WTC11 (cell line): ENCODE measurements around the gene TXNRD1.

Source experiments
- CREB1 ChIP-seq: sonication (generic); formaldehyde crosslinking; IDR thresholded peaks from 2 replicates; pipeline ENCODE4 v1.8.0; 2023; ENCODE audit warnings: mild to moderate bottlenecking, missing genetic modification reagents
- NR2C2 ChIP-seq: sonication (generic); formaldehyde crosslinking; IDR thresholded peaks from 2 replicates; pipeline ENCODE4 v1.8.0; 2022; ENCODE audit warnings: mild to moderate bottlenecking, missing genetic modification reagents
- SMAD3 ChIP-seq: sonication (generic); formaldehyde crosslinking; IDR thresholded peaks from 2 replicates; pipeline ENCODE4 v1.8.0; 2022; ENCODE audit warnings: missing genetic modification reagents, mild to moderate bottlenecking, borderline replicate concordance
- TF ChIP-seq, protein P1 (sequence below): sonication (generic); formaldehyde crosslinking; conservative IDR thresholded peaks from 2 replicates; pipeline ENCODE4 v1.8.1; 2022; ENCODE audit warnings: mild to moderate bottlenecking, missing genetic modification reagents
- TF ChIP-seq, protein P2 (sequence below): sonication (generic); formaldehyde crosslinking; IDR thresholded peaks from 2 replicates; pipeline ENCODE4 v1.8.1; 2022; ENCODE audit warnings: missing genetic modification reagents, borderline replicate concordance
- TF ChIP-seq, protein P3 (sequence below): fragments of 200-600 bp; IDR thresholded peaks from 2 replicates; pipeline ENCODE4 v1.8.0; 2022; ENCODE audit warnings: antibody characterized with exemption

DNA sequence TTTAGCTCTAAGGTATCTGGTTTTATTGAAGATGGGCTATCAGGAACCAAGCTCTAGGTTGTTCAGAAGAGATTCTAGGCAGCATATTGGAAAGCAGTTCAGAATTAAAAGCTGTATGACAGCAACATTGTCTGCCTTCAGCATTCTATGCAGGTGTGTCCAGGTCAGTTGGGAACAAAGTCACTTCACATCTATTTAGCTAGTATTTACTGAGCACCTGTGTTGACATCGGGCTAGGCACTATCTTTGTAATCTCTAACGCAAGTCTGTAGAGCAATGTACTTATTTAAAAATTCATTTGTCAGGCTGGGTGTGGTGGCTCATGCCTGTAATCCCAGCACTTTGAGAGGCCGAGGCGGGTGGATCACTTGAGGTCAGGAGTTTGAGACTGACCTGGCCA lies 81.1 kb downstream of the TXNRD1 start:
- TF ChIP-seq, protein P1, sequence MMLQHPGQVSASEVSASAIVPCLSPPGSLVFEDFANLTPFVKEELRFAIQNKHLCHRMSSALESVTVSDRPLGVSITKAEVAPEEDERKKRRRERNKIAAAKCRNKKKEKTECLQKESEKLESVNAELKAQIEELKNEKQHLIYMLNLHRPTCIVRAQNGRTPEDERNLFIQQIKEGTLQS (CRISPR knock-in tag) = no peak
- TF ChIP-seq, protein P2, sequence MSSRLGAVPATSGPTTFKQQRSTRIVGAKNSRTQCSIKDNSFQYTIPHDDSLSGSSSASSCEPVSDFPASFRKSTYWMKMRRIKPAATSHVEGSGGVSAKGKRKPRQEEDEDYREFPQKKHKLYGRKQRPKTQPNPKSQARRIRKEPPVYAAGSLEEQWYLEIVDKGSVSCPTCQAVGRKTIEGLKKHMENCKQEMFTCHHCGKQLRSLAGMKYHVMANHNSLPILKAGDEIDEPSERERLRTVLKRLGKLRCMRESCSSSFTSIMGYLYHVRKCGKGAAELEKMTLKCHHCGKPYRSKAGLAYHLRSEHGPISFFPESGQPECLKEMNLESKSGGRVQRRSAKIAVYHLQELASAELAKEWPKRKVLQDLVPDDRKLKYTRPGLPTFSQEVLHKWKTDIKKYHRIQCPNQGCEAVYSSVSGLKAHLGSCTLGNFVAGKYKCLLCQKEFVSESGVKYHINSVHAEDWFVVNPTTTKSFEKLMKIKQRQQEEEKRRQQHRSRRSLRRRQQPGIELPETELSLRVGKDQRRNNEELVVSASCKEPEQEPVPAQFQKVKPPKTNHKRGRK = no peak
- TF ChIP-seq, protein P3, sequence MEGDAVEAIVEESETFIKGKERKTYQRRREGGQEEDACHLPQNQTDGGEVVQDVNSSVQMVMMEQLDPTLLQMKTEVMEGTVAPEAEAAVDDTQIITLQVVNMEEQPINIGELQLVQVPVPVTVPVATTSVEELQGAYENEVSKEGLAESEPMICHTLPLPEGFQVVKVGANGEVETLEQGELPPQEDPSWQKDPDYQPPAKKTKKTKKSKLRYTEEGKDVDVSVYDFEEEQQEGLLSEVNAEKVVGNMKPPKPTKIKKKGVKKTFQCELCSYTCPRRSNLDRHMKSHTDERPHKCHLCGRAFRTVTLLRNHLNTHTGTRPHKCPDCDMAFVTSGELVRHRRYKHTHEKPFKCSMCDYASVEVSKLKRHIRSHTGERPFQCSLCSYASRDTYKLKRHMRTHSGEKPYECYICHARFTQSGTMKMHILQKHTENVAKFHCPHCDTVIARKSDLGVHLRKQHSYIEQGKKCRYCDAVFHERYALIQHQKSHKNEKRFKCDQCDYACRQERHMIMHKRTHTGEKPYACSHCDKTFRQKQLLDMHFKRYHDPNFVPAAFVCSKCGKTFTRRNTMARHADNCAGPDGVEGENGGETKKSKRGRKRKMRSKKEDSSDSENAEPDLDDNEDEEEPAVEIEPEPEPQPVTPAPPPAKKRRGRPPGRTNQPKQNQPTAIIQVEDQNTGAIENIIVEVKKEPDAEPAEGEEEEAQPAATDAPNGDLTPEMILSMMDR = no peak
- TF ChIP-seq SMAD3 (CRISPR knock-in tag) (no peak), NR2C2 (CRISPR knock-in tag) (no peak), CREB1 (CRISPR knock-in tag) (no peak)
